Measurements from ENCODE around the gene EFNB2.

GRCh38 chr13:106499113-106499512 lies 36.3 kb downstream of the EFNB2 start:
- TF ChIP-seq EZH2 (IDR thresholded peaks at IDR 0.05; ENCODE audit: borderline replicate concordance, insufficient read depth, low read length, poor library complexity, severe bottlenecking), result no peak
- TF ChIP-seq CTCF (IDR thresholded peaks at IDR 0.05; ENCODE audit: poor library complexity, severe bottlenecking), result no peak
- no peak for TF ChIP-seq POLR2AphosphoS5 (IDR thresholded peaks at IDR 0.05)

Measured in neural cell (in vitro differentiated cells).